GM10266 (cell line): ENCODE results near the gene PLXNB1.

ENCODE experiments used
- DNase-seq: peaks from one replicate; pipeline ENCODE4 v3.0.0; 2012; ENCODE audit errors: extremely low spot score
- CTCF ChIP-seq: IDR thresholded peaks from 2 replicates; pipeline ENCODE4 v1.5.1; 2012; ENCODE audit warnings: mild to moderate bottlenecking, low read depth; ENCODE audit not compliant: control insufficient read depth, insufficient read depth; ENCODE audit errors: missing control alignments

Gene PLXNB1

GRCh38 chr3:48446425-48447193 is 16.7 kb upstream of the PLXNB1 start, which contains the start of gene ATRIP:
Gene ATRIP (plus strand): TSS chr3:48446737. CDS start chr3:48446846, 109 bp downstream.
- TF ChIP-seq CTCF, result no peak
- peak; percentile 95 for DNase-seq

- TF ChIP-seq CTCF, result no peak
- DNase-seq, result no peak
These were observed 16.1 kb upstream of the PLXNB1 start for GRCh38 chr3:48446043-48446424.

- DNase-seq, result no peak
- TF ChIP-seq CTCF, result no peak
These were observed 15.5 kb upstream of the PLXNB1 start for GRCh38 chr3:48445277-48445882.

- no peak for DNase-seq
- no peak for TF ChIP-seq CTCF
These were observed 12.1 kb upstream of the PLXNB1 start for GRCh38 chr3:48441940-48442339.

- no peak for TF ChIP-seq CTCF
- DNase-seq, result no peak
These were observed 10.7 kb upstream of the PLXNB1 start for GRCh38 chr3:48440590-48440958.

- peak; percentile 98 for DNase-seq
- no peak for TF ChIP-seq CTCF
These were observed 10.1 kb upstream of the PLXNB1 start, which contains the start of the genes CCDC51 and TMA7 for GRCh38 chr3:48439820-48440589. Gene CCDC51 (minus strand): TSS chr3:48440119. CDS start chr3:48435128, 4,991 bp downstream. Gene TMA7 (plus strand): TSS chr3:48440257. CDS start chr3:48440297, 40 bp downstream.
